ENCODE results near the gene RPL5. TPM values are rescaled to one million over a fixed set of nuclear protein-coding genes. Genes with fewer than 3 reads are reported as not detected.

RPL5 gene
- total and polyA plus RNA-seq, 2 experiments from 2014 or later = 2,182 to 3,547 TPM

DNA sequence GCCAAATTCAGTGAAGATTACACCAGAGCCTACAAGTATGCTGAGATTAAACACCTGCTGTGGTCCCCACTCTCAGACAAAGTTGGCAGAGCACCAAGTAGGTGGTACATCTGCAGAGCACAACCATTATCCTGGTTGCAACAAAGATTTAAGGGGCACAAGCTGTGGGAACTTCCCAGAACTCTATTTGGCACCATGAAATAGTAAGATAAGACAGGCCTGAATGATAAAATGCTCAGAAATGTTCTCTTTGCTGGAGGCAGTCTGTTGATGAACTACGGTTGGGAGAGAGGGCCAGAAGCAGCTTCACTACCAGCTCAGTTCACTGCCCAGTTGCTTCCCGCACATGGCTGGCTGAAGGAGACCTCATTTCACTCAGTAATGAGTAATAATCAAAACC is 19.9 kb downstream of the RPL5 start:
- Histone ChIP-seq H3K9me2 (ENCODE audit: insufficient read depth) (no peaks in the 10 kb centered on the region), H3K36me3 (ENCODE audit: insufficient read depth) (no peaks in the 10 kb centered on the region), H3K79me2 (replicated peaks; ENCODE audit: insufficient read depth) (no peaks in the 10 kb centered on the region), H3K27me3 (ENCODE audit: insufficient read depth) (no peaks in the 10 kb centered on the region), H3F3A (replicated peaks; ENCODE audit: low read depth) (no peaks in the 10 kb centered on the region), H3K27ac (ENCODE audit: low read depth) (no peak overlapping the region), H3K4me1 (ENCODE audit: insufficient read depth) (no peaks in the 10 kb centered on the region), H2AFZ (no peak overlapping the region), H3K4me2 (no peak overlapping the region), H3K4me3 (no peak overlapping the region), H4K20me1 (replicated peaks; ENCODE audit: insufficient read depth) (no peaks in the 10 kb centered on the region; the same call in 1 of the 2 replicates)
- Mint-ChIP-seq H3K4me1 (0 out of 3 replicates have a peak, but pooled peaks cover 3% of the 10 kb centered on the region), H3K27me3 (ENCODE audit: insufficient read depth, low read depth, poor library complexity) (no peaks in the 10 kb centered on the region), H3K4me3 (no peak overlapping the region), H3K36me3 (ENCODE audit: low read depth) (no peaks in the 10 kb centered on the region), H3K27ac (no peak overlapping the region), H3K9me3 (no peaks in the 10 kb centered on the region)
- ATAC-seq (no peak), DNase-seq (ENCODE audit: low spot score) (no peak)
- no peak for TF ChIP-seq JUNB (IDR thresholded peaks at IDR 0.05; ENCODE audit: unreplicated experiment)
- no peak for TF ChIP-seq NANOG (IDR thresholded peaks at IDR 0.05; ENCODE audit: borderline replicate concordance)
- TF ChIP-seq POLR2AphosphoS5 (IDR thresholded peaks at IDR 0.05; ENCODE audit: low read depth) = no peak
- no peak for TF ChIP-seq ZNF114 (CRISPR knock-in tag; IDR thresholded peaks at IDR 0.05)

DNA sequence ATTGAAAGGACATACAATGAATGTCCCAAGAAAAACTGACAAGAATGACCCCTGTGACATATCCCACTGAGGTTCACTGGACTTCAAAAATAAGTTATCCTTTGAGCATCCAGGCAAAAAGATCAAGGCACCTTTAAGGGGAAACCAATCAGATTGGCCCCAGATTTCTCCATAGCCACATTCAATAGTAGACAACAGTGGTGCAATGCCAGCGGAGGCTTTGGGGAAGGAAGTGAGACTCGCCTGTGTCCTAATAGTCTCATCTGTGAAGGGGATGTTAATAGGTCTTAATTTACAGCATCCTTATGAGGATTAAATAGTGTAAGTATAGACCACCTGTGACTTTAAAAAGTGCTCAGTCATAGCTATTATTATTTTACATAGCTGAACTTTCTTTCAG is 21.5 kb downstream of the RPL5 start:
- Histone ChIP-seq H3K4me2 (no peak overlapping the region), H3F3A (replicated peaks; ENCODE audit: low read depth) (no peaks in the 10 kb centered on the region), H4K20me1 (replicated peaks; ENCODE audit: insufficient read depth) (no peaks in the 10 kb centered on the region), H3K4me1 (ENCODE audit: insufficient read depth) (no peaks in the 10 kb centered on the region), H3K4me3 (no peak overlapping the region), H3K27ac (ENCODE audit: low read depth) (no peak overlapping the region), H3K79me2 (replicated peaks; ENCODE audit: insufficient read depth) (no peaks in the 10 kb centered on the region), H3K27me3 (ENCODE audit: insufficient read depth) (no peaks in the 10 kb centered on the region), H3K36me3 (ENCODE audit: insufficient read depth) (no peaks in the 10 kb centered on the region), H3K9me2 (ENCODE audit: insufficient read depth) (no peaks in the 10 kb centered on the region), H2AFZ (no peak overlapping the region)
- H3K4me3 Mint-ChIP-seq = no peak overlapping the region
- ATAC-seq (no peak), DNase-seq (ENCODE audit: low spot score) (no peak)
- H3K4me1 Mint-ChIP-seq = 0 out of 3 replicates have a peak, but pooled peaks cover 3% of the 10 kb centered on the region
- no peaks in the 10 kb centered on the region for H3K36me3 Mint-ChIP-seq (ENCODE audit: low read depth)
- H3K27me3 Mint-ChIP-seq (ENCODE audit: insufficient read depth, low read depth, poor library complexity) = peaks cover 2% of the 10 kb centered on the region
- H3K9me3 Mint-ChIP-seq = no peaks in the 10 kb centered on the region
- H3K27ac Mint-ChIP-seq = no peak overlapping the region
- TF ChIP-seq STAT1 (IDR thresholded peaks at IDR 0.05; ENCODE audit: unreplicated experiment) (no peak), JUNB (IDR thresholded peaks at IDR 0.05; ENCODE audit: unreplicated experiment) (no peak), EZH2 (IDR thresholded peaks at IDR 0.05; ENCODE audit: low read depth, unreplicated experiment) (no peak), NANOG (IDR thresholded peaks at IDR 0.05; ENCODE audit: borderline replicate concordance) (no peak), ZNF114 (CRISPR knock-in tag; IDR thresholded peaks at IDR 0.05) (no peak), CREB1 (CRISPR knock-in tag; IDR thresholded peaks at IDR 0.05; ENCODE audit: low read depth) (no peak), POLR2AphosphoS5 (IDR thresholded peaks at IDR 0.05; ENCODE audit: low read depth) (no peak)
- TF ChIP-seq, protein P1, sequence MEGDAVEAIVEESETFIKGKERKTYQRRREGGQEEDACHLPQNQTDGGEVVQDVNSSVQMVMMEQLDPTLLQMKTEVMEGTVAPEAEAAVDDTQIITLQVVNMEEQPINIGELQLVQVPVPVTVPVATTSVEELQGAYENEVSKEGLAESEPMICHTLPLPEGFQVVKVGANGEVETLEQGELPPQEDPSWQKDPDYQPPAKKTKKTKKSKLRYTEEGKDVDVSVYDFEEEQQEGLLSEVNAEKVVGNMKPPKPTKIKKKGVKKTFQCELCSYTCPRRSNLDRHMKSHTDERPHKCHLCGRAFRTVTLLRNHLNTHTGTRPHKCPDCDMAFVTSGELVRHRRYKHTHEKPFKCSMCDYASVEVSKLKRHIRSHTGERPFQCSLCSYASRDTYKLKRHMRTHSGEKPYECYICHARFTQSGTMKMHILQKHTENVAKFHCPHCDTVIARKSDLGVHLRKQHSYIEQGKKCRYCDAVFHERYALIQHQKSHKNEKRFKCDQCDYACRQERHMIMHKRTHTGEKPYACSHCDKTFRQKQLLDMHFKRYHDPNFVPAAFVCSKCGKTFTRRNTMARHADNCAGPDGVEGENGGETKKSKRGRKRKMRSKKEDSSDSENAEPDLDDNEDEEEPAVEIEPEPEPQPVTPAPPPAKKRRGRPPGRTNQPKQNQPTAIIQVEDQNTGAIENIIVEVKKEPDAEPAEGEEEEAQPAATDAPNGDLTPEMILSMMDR (conservative IDR thresholded peaks at IDR 0.05; ENCODE audit: low read depth in 2 of 2) = no peak
- TF ChIP-seq, protein P2, sequence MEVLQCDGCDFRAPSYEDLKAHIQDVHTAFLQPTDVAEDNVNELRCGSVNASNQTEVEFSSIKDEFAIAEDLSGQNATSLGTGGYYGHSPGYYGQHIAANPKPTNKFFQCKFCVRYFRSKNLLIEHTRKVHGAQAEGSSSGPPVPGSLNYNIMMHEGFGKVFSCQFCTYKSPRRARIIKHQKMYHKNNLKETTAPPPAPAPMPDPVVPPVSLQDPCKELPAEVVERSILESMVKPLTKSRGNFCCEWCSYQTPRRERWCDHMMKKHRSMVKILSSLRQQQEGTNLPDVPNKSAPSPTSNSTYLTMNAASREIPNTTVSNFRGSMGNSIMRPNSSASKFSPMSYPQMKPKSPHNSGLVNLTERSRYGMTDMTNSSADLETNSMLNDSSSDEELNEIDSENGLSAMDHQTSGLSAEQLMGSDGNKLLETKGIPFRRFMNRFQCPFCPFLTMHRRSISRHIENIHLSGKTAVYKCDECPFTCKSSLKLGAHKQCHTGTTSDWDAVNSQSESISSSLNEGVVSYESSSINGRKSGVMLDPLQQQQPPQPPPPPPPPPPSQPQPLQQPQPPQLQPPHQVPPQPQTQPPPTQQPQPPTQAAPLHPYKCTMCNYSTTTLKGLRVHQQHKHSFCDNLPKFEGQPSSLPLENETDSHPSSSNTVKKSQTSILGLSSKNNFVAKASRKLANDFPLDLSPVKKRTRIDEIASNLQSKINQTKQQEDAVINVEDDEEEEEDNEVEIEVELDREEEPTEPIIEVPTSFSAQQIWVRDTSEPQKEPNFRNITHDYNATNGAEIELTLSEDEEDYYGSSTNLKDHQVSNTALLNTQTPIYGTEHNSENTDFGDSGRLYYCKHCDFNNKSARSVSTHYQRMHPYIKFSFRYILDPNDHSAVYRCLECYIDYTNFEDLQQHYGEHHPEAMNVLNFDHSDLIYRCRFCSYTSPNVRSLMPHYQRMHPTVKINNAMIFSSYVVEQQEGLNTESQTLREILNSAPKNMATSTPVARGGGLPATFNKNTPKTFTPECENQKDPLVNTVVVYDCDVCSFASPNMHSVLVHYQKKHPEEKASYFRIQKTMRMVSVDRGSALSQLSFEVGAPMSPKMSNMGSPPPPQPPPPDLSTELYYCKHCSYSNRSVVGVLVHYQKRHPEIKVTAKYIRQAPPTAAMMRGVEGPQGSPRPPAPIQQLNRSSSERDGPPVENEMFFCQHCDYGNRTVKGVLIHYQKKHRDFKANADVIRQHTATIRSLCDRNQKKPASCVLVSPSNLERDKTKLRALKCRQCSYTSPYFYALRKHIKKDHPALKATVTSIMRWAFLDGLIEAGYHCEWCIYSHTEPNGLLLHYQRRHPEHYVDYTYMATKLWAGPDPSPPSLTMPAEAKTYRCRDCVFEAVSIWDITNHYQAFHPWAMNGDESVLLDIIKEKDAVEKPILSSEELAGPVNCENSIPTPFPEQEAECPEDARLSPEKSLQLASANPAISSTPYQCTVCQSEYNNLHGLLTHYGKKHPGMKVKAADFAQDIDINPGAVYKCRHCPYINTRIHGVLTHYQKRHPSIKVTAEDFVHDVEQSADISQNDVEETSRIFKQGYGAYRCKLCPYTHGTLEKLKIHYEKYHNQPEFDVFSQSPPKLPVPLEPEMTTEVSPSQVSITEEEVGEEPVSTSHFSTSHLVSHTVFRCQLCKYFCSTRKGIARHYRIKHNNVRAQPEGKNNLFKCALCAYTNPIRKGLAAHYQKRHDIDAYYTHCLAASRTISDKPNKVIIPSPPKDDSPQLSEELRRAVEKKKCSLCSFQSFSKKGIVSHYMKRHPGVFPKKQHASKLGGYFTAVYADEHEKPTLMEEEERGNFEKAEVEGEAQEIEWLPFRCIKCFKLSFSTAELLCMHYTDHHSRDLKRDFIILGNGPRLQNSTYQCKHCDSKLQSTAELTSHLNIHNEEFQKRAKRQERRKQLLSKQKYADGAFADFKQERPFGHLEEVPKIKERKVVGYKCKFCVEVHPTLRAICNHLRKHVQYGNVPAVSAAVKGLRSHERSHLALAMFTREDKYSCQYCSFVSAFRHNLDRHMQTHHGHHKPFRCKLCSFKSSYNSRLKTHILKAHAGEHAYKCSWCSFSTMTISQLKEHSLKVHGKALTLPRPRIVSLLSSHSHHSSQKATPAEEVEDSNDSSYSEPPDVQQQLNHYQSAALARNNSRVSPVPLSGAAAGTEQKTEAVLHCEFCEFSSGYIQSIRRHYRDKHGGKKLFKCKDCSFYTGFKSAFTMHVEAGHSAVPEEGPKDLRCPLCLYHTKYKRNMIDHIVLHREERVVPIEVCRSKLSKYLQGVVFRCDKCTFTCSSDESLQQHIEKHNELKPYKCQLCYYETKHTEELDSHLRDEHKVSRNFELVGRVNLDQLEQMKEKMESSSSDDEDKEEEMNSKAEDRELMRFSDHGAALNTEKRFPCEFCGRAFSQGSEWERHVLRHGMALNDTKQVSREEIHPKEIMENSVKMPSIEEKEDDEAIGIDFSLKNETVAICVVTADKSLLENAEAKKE (CRISPR knock-in tag; IDR thresholded peaks at IDR 0.05) = no peak
- TF ChIP-seq, protein P3, sequence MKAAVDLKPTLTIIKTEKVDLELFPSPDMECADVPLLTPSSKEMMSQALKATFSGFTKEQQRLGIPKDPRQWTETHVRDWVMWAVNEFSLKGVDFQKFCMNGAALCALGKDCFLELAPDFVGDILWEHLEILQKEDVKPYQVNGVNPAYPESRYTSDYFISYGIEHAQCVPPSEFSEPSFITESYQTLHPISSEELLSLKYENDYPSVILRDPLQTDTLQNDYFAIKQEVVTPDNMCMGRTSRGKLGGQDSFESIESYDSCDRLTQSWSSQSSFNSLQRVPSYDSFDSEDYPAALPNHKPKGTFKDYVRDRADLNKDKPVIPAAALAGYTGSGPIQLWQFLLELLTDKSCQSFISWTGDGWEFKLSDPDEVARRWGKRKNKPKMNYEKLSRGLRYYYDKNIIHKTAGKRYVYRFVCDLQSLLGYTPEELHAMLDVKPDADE (IDR thresholded peaks at IDR 0.05) = no peak

Measured in GM23338 (cell line).